K562 (cell line): ENCODE results near the gene ZCCHC24. TPM values are rescaled to one million over a fixed set of nuclear protein-coding genes. Genes with fewer than 3 reads are reported as not detected.

Experiments used
- ELF2 ChIP-seq: fragments of 250-450 bp; sonication (Bioruptor Pico); IDR thresholded peaks from 2 replicates; pipeline ENCODE4 v1.5.0; 2021; ENCODE audit warnings: mild to moderate bottlenecking
- ETV6 ChIP-seq, 3 experiments: fragments of 150-350 bp in 1 of 3; sonication (generic) in 1 of 3; formaldehyde crosslinking in 1 of 3; IDR thresholded peaks; 2 replicates each; pipeline versions ENCODE4 v1.6.1 to v1.8.0; 2014 to 2022; ENCODE audit warnings: borderline replicate concordance in 2 of 3, low read depth in 2 of 3, antibody characterized with exemption in 1 of 3, low read length in 1 of 3, mild to moderate bottlenecking in 1 of 3, missing genetic modification reagents in 1 of 3
- FIP1L1 ChIP-seq: fragments of 200-400 bp; formaldehyde crosslinking; IDR thresholded peaks from 2 replicates; pipeline ENCODE4 v1.6.1; 2018; ENCODE audit warnings: mild to moderate bottlenecking, low read depth, low read length; ENCODE audit not compliant: poor library complexity, severe bottlenecking
- FUS ChIP-seq: fragments of 200-400 bp; formaldehyde crosslinking; optimal IDR thresholded peaks from 2 replicates; pipeline ENCODE3; 2017; ENCODE audit warnings: low read depth, low read length
- HLTF ChIP-seq: fragments of 450-650 bp; IDR thresholded peaks from 2 replicates; pipeline ENCODE4 v1.6.1; 2016
- KDM1A ChIP-seq, 2 experiments: fragments of 450-650 bp; IDR thresholded peaks; 2 replicates each; pipeline ENCODE4 v1.6.1; 2016; ENCODE audit warnings: mild to moderate bottlenecking in 2 of 2
- MCM2 ChIP-seq: fragments of 450-650 bp; IDR thresholded peaks from 2 replicates; pipeline ENCODE4 v1.6.1; 2017; ENCODE audit warnings: low read depth, mild to moderate bottlenecking
- NFYB ChIP-seq: IDR thresholded peaks from 2 replicates; pipeline ENCODE4 v1.6.1; 2011; ENCODE audit warnings: mild to moderate bottlenecking, moderate library complexity; ENCODE audit not compliant: insufficient read length; ENCODE audit errors: extremely low read depth
- TCF7L2 ChIP-seq: fragments of 150-350 bp; IDR thresholded peaks from 2 replicates; pipeline ENCODE4 v1.6.1; 2016; ENCODE audit warnings: low read depth, mild to moderate bottlenecking, low read length, moderate library complexity
- TEAD2 ChIP-seq: fragments of 450-650 bp; IDR thresholded peaks from 2 replicates; pipeline ENCODE4 v1.6.1; 2016; ENCODE audit warnings: missing genetic modification characterization, control low read depth, missing compliant biosample characterization
- TFAM ChIP-seq: fragments of 250-450 bp; sonication (Bioruptor Pico); conservative IDR thresholded peaks from 2 replicates; pipeline ENCODE4 v1.5.0; 2021; ENCODE audit warnings: mild to moderate bottlenecking, moderate library complexity
- ZNF445 ChIP-seq: fragments of 250-450 bp; sonication (Bioruptor Pico); IDR thresholded peaks from 2 replicates; pipeline ENCODE4 v1.4.0; 2020; ENCODE audit warnings: low read depth, mild to moderate bottlenecking, moderate library complexity
- ZNF583 ChIP-seq: fragments of 250-450 bp; sonication (Bioruptor Pico); IDR thresholded peaks from 2 replicates; pipeline ENCODE4 v1.4.0; 2020
- polyA plus RNA-seq, 8 experiments: library from polyadenylated mRNA; depleted of rRNA in 4 of 8; stranded (reverse) in 5 of 8; unstranded in 3 of 8; fragments of >200 nt; fragmentation: Nextera tagmentation in 2 of 8; fragmentation: Illumina TruSeq in 1 of 8; extraction: Ambion mirVana in 2 of 8; extraction: Trizol in 1 of 8; gene quantifications; 2 replicates each; pipeline versions ENCODE4 v1.2.1 to v1.2.3, GENCODE V29; 2011 to 2014; ENCODE audit warnings: inconsistent platforms in 1 of 8, missing spikeins in 1 of 8
- total RNA-seq, 7 experiments: library from RNA; depleted of rRNA in 6 of 7; stranded (reverse); fragments of >200 nt in 6 of 7; fragmentation: Illumina TruSeq in 2 of 7; extraction: Trizol in 2 of 7; gene quantifications; 2 replicates each; pipeline versions ENCODE4 v1.2.1 to v1.2.3, GENCODE V29; 2011 to 2021; ENCODE audit warnings: low replicate concordance in 1 of 7
- TF ChIP-seq, protein P1 (sequence below): fragments of 250-450 bp; sonication (Bioruptor Pico); IDR thresholded peaks from 2 replicates; pipeline ENCODE4 v1.5.0; 2021; ENCODE audit warnings: mild to moderate bottlenecking, borderline replicate concordance
- TF ChIP-seq, protein P2 (sequence below): fragments of 450-650 bp; IDR thresholded peaks from 2 replicates; pipeline ENCODE4 v1.6.1; 2016; ENCODE audit warnings: low read depth

Gene ZCCHC24
- total and polyA plus RNA-seq, 9 of the 15 experiments (the other 6 are each of a cell fraction or from before 2014, with no cell fraction given) = 0.84 to 11.0 (median 4.6) TPM

DNA sequence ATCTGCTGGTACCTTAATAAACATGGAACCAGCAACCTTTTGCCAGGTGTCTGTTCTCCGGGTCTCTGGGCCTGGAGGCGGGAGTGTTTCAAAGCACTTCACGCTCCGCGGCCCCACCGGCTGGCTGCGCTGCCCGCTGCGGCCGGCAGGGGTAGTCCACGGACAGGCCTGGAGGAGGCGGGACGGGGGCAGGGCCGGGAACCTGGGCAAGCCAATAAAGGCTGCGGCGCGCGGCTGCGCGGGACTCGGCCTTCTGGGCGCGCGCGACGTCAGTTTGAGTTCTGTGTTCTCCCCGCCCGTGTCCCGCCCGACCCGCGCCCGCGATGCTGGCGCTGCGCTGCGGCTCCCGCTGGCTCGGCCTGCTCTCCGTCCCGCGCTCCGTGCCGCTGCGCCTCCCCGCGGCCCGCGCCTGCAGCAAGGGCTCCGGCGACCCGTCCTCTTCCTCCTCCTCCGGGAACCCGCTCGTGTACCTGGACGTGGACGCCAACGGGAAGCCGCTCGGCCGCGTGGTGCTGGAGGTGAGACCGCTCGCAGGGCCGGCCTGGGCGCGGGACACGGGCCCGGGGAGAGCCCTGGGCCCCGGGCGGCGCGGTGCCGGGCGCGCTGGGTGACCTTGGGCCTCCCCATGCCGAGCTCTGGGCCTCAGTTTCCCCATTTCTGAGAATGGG is 98.1 kb downstream of the ZCCHC24 start, which contains the start of gene PPIF (continued):
- TF ChIP-seq, protein P1, sequence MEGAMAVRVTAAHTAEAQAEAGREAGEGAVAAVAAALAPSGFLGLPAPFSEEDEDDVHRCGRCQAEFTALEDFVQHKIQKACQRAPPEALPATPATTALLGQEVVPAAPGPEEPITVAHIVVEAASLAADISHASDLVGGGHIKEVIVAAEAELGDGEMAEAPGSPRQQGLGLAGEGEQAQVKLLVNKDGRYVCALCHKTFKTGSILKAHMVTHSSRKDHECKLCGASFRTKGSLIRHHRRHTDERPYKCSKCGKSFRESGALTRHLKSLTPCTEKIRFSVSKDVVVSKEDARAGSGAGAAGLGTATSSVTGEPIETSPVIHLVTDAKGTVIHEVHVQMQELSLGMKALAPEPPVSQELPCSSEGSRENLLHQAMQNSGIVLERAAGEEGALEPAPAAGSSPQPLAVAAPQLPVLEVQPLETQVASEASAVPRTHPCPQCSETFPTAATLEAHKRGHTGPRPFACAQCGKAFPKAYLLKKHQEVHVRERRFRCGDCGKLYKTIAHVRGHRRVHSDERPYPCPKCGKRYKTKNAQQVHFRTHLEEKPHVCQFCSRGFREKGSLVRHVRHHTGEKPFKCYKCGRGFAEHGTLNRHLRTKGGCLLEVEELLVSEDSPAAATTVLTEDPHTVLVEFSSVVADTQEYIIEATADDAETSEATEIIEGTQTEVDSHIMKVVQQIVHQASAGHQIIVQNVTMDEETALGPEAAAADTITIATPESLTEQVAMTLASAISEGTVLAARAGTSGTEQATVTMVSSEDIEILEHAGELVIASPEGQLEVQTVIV = 0 out of 2 replicates have a peak, but pooled peaks have one; percentile 55
- TF ChIP-seq ETV6 (IDR thresholded peaks at IDR 0.05; ENCODE audit: borderline replicate concordance in 1 of 2, low read depth in 2 of 2, low read length in 1 of 2) (no peak), ETV6 (CRISPR knock-in tag; IDR thresholded peaks at IDR 0.05; ENCODE audit: borderline replicate concordance) (no peak), KDM1A (IDR thresholded peaks at IDR 0.05) (no peak), MCM2 (no peak), TFAM (no peak), HLTF (no peak), ELF2 (CRISPR knock-in tag) (no peak), NFYB (no peak), ZNF445 (CRISPR knock-in tag) (no peak), FIP1L1 (peak; percentile 47), ZNF583 (CRISPR knock-in tag) (no peak), TCF7L2 (no peak), TEAD2 (tag) (no peak), FUS (peak; percentile 99)
- TF ChIP-seq, protein P2, sequence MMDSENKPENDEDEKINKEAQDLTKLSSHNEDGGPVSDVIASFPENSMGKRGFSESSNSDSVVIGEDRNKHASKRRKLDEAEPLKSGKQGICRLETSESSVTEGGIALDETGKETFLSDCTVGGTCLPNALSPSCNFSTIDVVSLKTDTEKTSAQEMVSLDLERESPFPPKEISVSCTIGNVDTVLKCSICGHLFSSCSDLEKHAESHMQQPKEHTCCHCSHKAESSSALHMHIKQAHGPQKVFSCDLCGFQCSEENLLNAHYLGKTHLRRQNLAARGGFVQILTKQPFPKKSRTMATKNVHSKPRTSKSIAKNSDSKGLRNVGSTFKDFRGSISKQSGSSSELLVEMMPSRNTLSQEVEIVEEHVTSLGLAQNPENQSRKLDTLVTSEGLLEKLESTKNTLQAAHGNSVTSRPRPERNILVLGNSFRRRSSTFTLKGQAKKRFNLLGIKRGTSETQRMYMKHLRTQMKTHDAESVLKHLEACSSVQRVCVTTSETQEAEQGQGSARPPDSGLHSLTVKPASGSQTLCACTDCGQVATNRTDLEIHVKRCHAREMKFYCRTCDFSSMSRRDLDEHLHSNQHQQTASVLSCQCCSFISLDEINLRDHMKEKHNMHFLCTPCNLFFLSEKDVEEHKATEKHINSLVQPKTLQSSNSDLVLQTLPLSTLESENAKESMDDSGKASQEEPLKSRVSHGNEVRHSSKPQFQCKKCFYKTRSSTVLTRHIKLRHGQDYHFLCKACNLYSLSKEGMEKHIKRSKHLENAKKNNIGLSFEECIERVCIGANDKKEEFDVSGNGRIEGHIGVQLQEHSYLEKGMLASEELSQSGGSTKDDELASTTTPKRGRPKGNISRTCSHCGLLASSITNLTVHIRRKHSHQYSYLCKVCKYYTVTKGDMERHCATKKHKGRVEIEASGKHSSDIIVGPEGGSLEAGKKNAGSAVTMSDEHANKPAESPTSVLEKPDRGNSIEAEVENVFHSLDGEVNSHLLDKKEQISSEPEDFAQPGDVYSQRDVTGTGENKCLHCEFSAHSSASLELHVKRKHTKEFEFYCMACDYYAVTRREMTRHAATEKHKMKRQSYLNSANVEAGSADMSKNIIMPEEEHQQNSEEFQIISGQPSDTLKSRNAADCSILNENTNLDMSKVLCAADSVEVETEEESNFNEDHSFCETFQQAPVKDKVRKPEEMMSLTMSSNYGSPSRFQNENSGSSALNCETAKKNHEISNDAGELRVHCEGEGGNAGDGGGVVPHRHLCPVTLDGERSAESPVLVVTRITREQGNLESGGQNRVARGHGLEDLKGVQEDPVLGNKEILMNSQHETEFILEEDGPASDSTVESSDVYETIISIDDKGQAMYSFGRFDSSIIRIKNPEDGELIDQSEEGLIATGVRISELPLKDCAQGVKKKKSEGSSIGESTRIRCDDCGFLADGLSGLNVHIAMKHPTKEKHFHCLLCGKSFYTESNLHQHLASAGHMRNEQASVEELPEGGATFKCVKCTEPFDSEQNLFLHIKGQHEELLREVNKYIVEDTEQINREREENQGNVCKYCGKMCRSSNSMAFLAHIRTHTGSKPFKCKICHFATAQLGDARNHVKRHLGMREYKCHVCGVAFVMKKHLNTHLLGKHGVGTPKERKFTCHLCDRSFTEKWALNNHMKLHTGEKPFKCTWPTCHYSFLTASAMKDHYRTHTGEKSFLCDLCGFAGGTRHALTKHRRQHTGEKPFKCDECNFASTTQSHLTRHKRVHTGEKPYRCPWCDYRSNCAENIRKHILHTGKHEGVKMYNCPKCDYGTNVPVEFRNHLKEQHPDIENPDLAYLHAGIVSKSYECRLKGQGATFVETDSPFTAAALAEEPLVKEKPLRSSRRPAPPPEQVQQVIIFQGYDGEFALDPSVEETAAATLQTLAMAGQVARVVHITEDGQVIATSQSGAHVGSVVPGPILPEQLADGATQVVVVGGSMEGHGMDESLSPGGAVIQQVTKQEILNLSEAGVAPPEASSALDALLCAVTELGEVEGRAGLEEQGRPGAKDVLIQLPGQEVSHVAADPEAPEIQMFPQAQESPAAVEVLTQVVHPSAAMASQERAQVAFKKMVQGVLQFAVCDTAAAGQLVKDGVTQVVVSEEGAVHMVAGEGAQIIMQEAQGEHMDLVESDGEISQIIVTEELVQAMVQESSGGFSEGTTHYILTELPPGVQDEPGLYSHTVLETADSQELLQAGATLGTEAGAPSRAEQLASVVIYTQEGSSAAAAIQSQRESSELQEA = no peak
